ENCODE measurements around the gene SMAD6.

Gene SMAD6

GRCh38 chr15:66784174-66784573 lies 82.1 kb downstream of the SMAD6 start:
- Mint-ChIP-seq H3K4me3 (no peak overlapping the region), H3K36me3 (no peaks in the 10 kb centered on the region), H3K27ac (no peak overlapping the region), H3K4me1 (no peaks in the 10 kb centered on the region), H3K27me3 (no peaks in the 10 kb centered on the region), H3K9me3 (no peaks in the 10 kb centered on the region)

GRCh38 chr15:66785637-66786036 lies 83.6 kb downstream of the SMAD6 start:
- Mint-ChIP-seq H3K27me3 (no peaks in the 10 kb centered on the region), H3K27ac (no peak overlapping the region), H3K36me3 (no peaks in the 10 kb centered on the region), H3K9me3 (no peaks in the 10 kb centered on the region), H3K4me3 (no peak overlapping the region), H3K4me1 (no peaks in the 10 kb centered on the region)

GRCh38 chr15:66786222-66786621 lies 84.2 kb downstream of the SMAD6 start:
- Mint-ChIP-seq H3K27ac (no peak overlapping the region), H3K4me3 (no peak overlapping the region), H3K27me3 (no peaks in the 10 kb centered on the region), H3K9me3 (no peaks in the 10 kb centered on the region), H3K4me1 (no peaks in the 10 kb centered on the region), H3K36me3 (no peaks in the 10 kb centered on the region)

- H3K27me3 Mint-ChIP-seq: no peaks in the 10 kb centered on the region
- no peaks in the 10 kb centered on the region for H3K36me3 Mint-ChIP-seq
- no peak overlapping the region for H3K27ac Mint-ChIP-seq
- H3K9me3 Mint-ChIP-seq: no peaks in the 10 kb centered on the region
- H3K4me3 Mint-ChIP-seq: no peak overlapping the region
- H3K4me1 Mint-ChIP-seq: no peaks in the 10 kb centered on the region
These were observed 84.9 kb downstream of the SMAD6 start for GRCh38 chr15:66786708-66787488.

GRCh38 chr15:66787489-66787871 lies 85.4 kb downstream of the SMAD6 start:
- no peaks in the 10 kb centered on the region for H3K9me3 Mint-ChIP-seq
- H3K27me3 Mint-ChIP-seq: no peaks in the 10 kb centered on the region
- no peaks in the 10 kb centered on the region for H3K4me1 Mint-ChIP-seq
- no peak overlapping the region for H3K4me3 Mint-ChIP-seq
- H3K27ac Mint-ChIP-seq: no peak overlapping the region
- H3K36me3 Mint-ChIP-seq: no peaks in the 10 kb centered on the region

- Mint-ChIP-seq H3K27me3 (no peaks in the 10 kb centered on the region), H3K4me1 (no peaks in the 10 kb centered on the region), H3K27ac (no peak overlapping the region), H3K9me3 (no peaks in the 10 kb centered on the region), H3K4me3 (no peak overlapping the region), H3K36me3 (no peaks in the 10 kb centered on the region)
These were observed 86.0 kb downstream of the SMAD6 start for GRCh38 chr15:66788024-66788423.

- no peak overlapping the region for H3K27ac Mint-ChIP-seq
These were observed 87.3 kb downstream of the SMAD6 start for GRCh38 chr15:66789029-66790025.

GRCh38 chr15:66795851-66796250 lies 93.8 kb downstream of the SMAD6 start:
- no peaks in the 10 kb centered on the region for H3K9me3 Mint-ChIP-seq
- H3K4me1 Mint-ChIP-seq: no peaks in the 10 kb centered on the region
- H3K4me3 Mint-ChIP-seq: no peak overlapping the region
- no peaks in the 10 kb centered on the region for H3K27me3 Mint-ChIP-seq
- H3K27ac Mint-ChIP-seq: no peak overlapping the region
- H3K36me3 Mint-ChIP-seq: no peaks in the 10 kb centered on the region

More at GRCh38 chr15:66789029-66790025, 87.3 kb downstream of the SMAD6 start:
- H3K4me1 Mint-ChIP-seq: no peaks in the 10 kb centered on the region
- no peaks in the 10 kb centered on the region for H3K9me3 Mint-ChIP-seq
- no peaks in the 10 kb centered on the region for H3K36me3 Mint-ChIP-seq
- no peak overlapping the region for H3K4me3 Mint-ChIP-seq
- no peaks in the 10 kb centered on the region for H3K27me3 Mint-ChIP-seq

GRCh38 chr15:66796343-66796742 lies 94.3 kb downstream of the SMAD6 start:
- Mint-ChIP-seq H3K27me3 (no peaks in the 10 kb centered on the region), H3K4me3 (no peak overlapping the region)

GRCh38 chr15:66797921-66798320 lies 95.9 kb downstream of the SMAD6 start:
- H3K36me3 Mint-ChIP-seq: no peaks in the 10 kb centered on the region
- no peak overlapping the region for H3K4me3 Mint-ChIP-seq
- no peaks in the 10 kb centered on the region for H3K4me1 Mint-ChIP-seq
- H3K9me3 Mint-ChIP-seq: no peaks in the 10 kb centered on the region
- no peak overlapping the region for H3K27ac Mint-ChIP-seq
- H3K27me3 Mint-ChIP-seq: no peaks in the 10 kb centered on the region

More at GRCh38 chr15:66796343-66796742, 94.3 kb downstream of the SMAD6 start:
- H3K36me3 Mint-ChIP-seq: no peaks in the 10 kb centered on the region
- H3K9me3 Mint-ChIP-seq: no peaks in the 10 kb centered on the region
- no peak overlapping the region for H3K27ac Mint-ChIP-seq
- no peaks in the 10 kb centered on the region for H3K4me1 Mint-ChIP-seq

- Mint-ChIP-seq H3K36me3 (no peaks in the 10 kb centered on the region), H3K4me3 (no peak overlapping the region), H3K27ac (no peak overlapping the region), H3K4me1 (no peaks in the 10 kb centered on the region), H3K27me3 (no peaks in the 10 kb centered on the region), H3K9me3 (no peaks in the 10 kb centered on the region)
These were observed 96.5 kb downstream of the SMAD6 start for GRCh38 chr15:66798426-66799061.

- H3K9me3 Mint-ChIP-seq: no peaks in the 10 kb centered on the region
- no peak overlapping the region for H3K4me3 Mint-ChIP-seq
- no peak overlapping the region for H3K27ac Mint-ChIP-seq
- H3K27me3 Mint-ChIP-seq: no peaks in the 10 kb centered on the region
- H3K4me1 Mint-ChIP-seq: no peaks in the 10 kb centered on the region
- no peaks in the 10 kb centered on the region for H3K36me3 Mint-ChIP-seq
These were observed 97.2 kb downstream of the SMAD6 start for GRCh38 chr15:66799242-66799641.

GRCh38 chr15:66800584-66801235 lies 98.7 kb downstream of the SMAD6 start:
- no peaks in the 10 kb centered on the region for H3K4me1 Mint-ChIP-seq
- H3K27me3 Mint-ChIP-seq: no peaks in the 10 kb centered on the region

GRCh38 chr15:66801266-66801665 lies 99.2 kb downstream of the SMAD6 start:
- Mint-ChIP-seq H3K4me3 (no peak overlapping the region), H3K27ac (no peak overlapping the region), H3K4me1 (no peaks in the 10 kb centered on the region), H3K27me3 (no peaks in the 10 kb centered on the region), H3K9me3 (no peaks in the 10 kb centered on the region), H3K36me3 (no peaks in the 10 kb centered on the region)

More at GRCh38 chr15:66800584-66801235, 98.7 kb downstream of the SMAD6 start:
- Mint-ChIP-seq H3K4me3 (no peak overlapping the region), H3K27ac (no peak overlapping the region), H3K36me3 (no peaks in the 10 kb centered on the region), H3K9me3 (no peaks in the 10 kb centered on the region)
